ENCODE results near the gene MEI1.

MEI1 gene

GRCh38 chr22:41831828-41832552 is 132.7 kb downstream of the MEI1 start:
- peak overlapping the region; percentile 99 for H3K27ac ChIP-seq

GRCh38 chr22:41832553-41833368 is 133.5 kb downstream of the MEI1 start, which contains the start of gene SREBF2:
TSS of gene SREBF2 (plus strand) at chr22:41833105. CDS start at chr22:41833271, 166 bp downstream.
- H3K27ac ChIP-seq: peak within 1 kb of the TSS; percentile 99
- TF ChIP-seq, protein P1, sequence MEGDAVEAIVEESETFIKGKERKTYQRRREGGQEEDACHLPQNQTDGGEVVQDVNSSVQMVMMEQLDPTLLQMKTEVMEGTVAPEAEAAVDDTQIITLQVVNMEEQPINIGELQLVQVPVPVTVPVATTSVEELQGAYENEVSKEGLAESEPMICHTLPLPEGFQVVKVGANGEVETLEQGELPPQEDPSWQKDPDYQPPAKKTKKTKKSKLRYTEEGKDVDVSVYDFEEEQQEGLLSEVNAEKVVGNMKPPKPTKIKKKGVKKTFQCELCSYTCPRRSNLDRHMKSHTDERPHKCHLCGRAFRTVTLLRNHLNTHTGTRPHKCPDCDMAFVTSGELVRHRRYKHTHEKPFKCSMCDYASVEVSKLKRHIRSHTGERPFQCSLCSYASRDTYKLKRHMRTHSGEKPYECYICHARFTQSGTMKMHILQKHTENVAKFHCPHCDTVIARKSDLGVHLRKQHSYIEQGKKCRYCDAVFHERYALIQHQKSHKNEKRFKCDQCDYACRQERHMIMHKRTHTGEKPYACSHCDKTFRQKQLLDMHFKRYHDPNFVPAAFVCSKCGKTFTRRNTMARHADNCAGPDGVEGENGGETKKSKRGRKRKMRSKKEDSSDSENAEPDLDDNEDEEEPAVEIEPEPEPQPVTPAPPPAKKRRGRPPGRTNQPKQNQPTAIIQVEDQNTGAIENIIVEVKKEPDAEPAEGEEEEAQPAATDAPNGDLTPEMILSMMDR (conservative IDR thresholded peaks at IDR 0.05): no peak
- TF ChIP-seq ZFX (IDR thresholded peaks at IDR 0.05): no peak

More at GRCh38 chr22:41831828-41832552, 132.7 kb downstream of the MEI1 start:
- TF ChIP-seq ZFX (IDR thresholded peaks at IDR 0.05): no peak
- TF ChIP-seq, protein P1 (conservative IDR thresholded peaks at IDR 0.05): no peak

GRCh38 chr22:41833369-41834004 is 134.2 kb downstream of the MEI1 start:
- H3K27ac ChIP-seq: peak overlapping the region; percentile 99
- TF ChIP-seq ZFX (IDR thresholded peaks at IDR 0.05): peak; percentile 68
- TF ChIP-seq, protein P1 (conservative IDR thresholded peaks at IDR 0.05): no peak

DNA sequence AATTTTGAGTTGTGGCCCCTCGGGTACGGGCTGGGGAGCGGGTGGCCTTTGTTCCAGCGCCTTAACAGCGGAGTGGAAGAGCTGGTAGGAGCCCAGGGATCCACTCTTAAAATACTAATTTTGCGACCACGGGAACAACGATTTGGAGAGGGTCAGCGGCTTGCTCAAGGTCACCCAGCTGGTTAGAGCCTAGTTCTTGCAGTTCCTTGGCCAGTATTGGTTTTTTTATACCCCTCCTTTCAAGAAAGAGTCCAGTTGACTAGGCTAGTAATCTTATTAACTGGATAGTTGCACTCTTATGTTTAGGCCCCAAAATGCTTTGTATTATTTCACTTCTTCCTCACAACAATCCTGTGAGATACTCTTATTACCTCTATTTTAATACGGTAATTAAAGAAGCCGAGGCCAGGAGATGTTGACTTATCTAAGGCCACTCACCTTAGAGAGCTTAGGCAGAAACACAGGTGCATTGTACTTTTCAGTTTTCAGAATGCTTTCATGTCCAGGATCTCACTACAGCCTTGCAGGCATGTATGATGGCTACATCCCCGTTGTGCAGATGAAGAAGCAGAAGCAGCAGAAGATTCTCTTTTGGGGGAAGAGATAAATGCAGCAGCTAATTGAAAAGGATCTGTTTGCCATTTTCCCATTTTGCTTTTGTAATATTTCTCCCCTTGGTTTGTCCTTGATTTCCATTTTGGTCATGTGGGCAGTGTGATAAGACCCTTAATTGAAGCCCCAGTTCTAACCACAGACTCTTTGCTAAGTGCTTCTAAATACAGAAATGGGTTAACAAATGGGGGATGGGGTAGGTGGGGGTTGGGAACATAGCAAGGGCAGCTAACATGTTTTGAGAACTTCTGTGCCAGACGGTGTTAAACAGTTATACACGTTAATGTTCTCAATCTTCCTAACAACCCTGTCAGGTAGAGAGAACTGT is 135.0 kb downstream of the MEI1 start:
- TF ChIP-seq, protein P1 (conservative IDR thresholded peaks at IDR 0.05): no peak
- TF ChIP-seq ZFX (IDR thresholded peaks at IDR 0.05): no peak
- H3K27ac ChIP-seq: peak overlapping the region; percentile 99

- peak overlapping the region; percentile 9; the same call in 1 of the 2 replicates for H3K27ac ChIP-seq
These were observed 136.2 kb downstream of the MEI1 start for GRCh38 chr22:41835462-41835861.

GRCh38 chr22:41836551-41836950 is 137.2 kb downstream of the MEI1 start:
- no peak overlapping the region for H3K27ac ChIP-seq
- no peak for TF ChIP-seq ZFX (IDR thresholded peaks at IDR 0.05)
- TF ChIP-seq, protein P1 (conservative IDR thresholded peaks at IDR 0.05): no peak

Measured in C4-2B (cell line).